HG02870 (cell line): Measurements from ENCODE around the gene CA6.
"Not testable (repeated sequence)": the region's sequence is repeated elsewhere in the genome, so short reads cannot be mapped to it uniquely, and the experiment has no call there.

Source experiments
- ATAC-seq: cut with Tn5 transposase; IDR thresholded peaks from one replicate; pipeline ENCODE4 v1.9.1; 2021; ENCODE audit warnings: mild to moderate bottlenecking, moderate library complexity; ENCODE audit not compliant: unreplicated experiment

CA6 gene

GRCh38 chr1:8968902-8969301 is 23.2 kb downstream of the CA6 start:
- ATAC-seq, result not testable (repeated sequence)

GRCh38 chr1:8969937-8970336 is 24.3 kb downstream of the CA6 start:
- no peak for ATAC-seq

GRCh38 chr1:8970870-8971337 is 25.2 kb downstream of the CA6 start:
- ATAC-seq, result no peak

GRCh38 chr1:8974551-8974950 is 28.9 kb downstream of the CA6 start:
- ATAC-seq, result no peak

- ATAC-seq, result no peak
Measured at GRCh38 chr1:8976338-8976737, 30.7 kb downstream of the CA6 start.

- ATAC-seq, result no peak
Measured at GRCh38 chr1:8976896-8977450, 31.3 kb downstream of the CA6 start.

- ATAC-seq, result no peak
Measured at GRCh38 chr1:8980656-8981055, 35.0 kb downstream of the CA6 start.

- ATAC-seq, result no peak
Measured at GRCh38 chr1:8981169-8981568, 35.5 kb downstream of the CA6 start.

GRCh38 chr1:8984203-8984602 is 38.5 kb downstream of the CA6 start:
- ATAC-seq, result no peak

GRCh38 chr1:8984990-8985389 is 39.3 kb downstream of the CA6 start:
- ATAC-seq, result no peak

- no peak for ATAC-seq
Measured at GRCh38 chr1:8985915-8986813, 40.5 kb downstream of the CA6 start.

- ATAC-seq, result no peak
Measured at GRCh38 chr1:8986814-8987190, 41.1 kb downstream of the CA6 start.

- no peak for ATAC-seq
Measured at GRCh38 chr1:8987881-8988617, 42.4 kb downstream of the CA6 start.

- ATAC-seq, result no peak
Measured at GRCh38 chr1:8988618-8988967, 42.9 kb downstream of the CA6 start.

- no peak for ATAC-seq
Measured at GRCh38 chr1:8989061-8989460, 43.4 kb downstream of the CA6 start.

- ATAC-seq, result no peak
Measured at GRCh38 chr1:8989821-8990220, 44.2 kb downstream of the CA6 start.

- no peak for ATAC-seq
Measured at GRCh38 chr1:8992936-8993687, 47.4 kb downstream of the CA6 start.

- not testable (repeated sequence) for ATAC-seq
Measured at GRCh38 chr1:8993962-8994675, 48.5 kb downstream of the CA6 start.

- ATAC-seq, result not testable (repeated sequence)
Measured at GRCh38 chr1:9001534-9002214, 56.0 kb downstream of the CA6 start.

- not testable (repeated sequence) for ATAC-seq
Measured at GRCh38 chr1:9002215-9002560, 56.5 kb downstream of the CA6 start.
